IPS-20b (cell line): ENCODE data around the gene LSS.
"Not testable (repeated sequence)": the region's sequence is repeated elsewhere in the genome, so short reads cannot be mapped to it uniquely, and the experiment has no call there.

Experiments used
- H3K27ac ChIP-seq: one replicate; pipeline ENCODE4 v1.5.1; 2013; ENCODE audit warnings: low read length
- H3K27me3 ChIP-seq: 2 replicates; pipeline ENCODE4 v1.6.1; 2013; ENCODE audit warnings: mild to moderate bottlenecking, low read length, inconsistent platforms; ENCODE audit not compliant: insufficient read depth
- H3K36me3 ChIP-seq: 2 replicates; pipeline ENCODE4 v1.6.1; 2013; ENCODE audit warnings: low read depth, mild to moderate bottlenecking, inconsistent platforms, low read length, moderate library complexity; ENCODE audit not compliant: insufficient read depth
- H3K4me1 ChIP-seq: 2 replicates; pipeline ENCODE4 v1.6.1; 2013; ENCODE audit warnings: mild to moderate bottlenecking, control low read depth, inconsistent platforms, low read length, moderate library complexity; ENCODE audit not compliant: insufficient read depth
- H3K4me3 ChIP-seq: 2 replicates; pipeline ENCODE4 v1.5.1; 2013; ENCODE audit warnings: mild to moderate bottlenecking, low read length, inconsistent platforms
- H3K9ac ChIP-seq: 2 replicates; pipeline ENCODE4 v1.6.1; 2013; ENCODE audit warnings: low read depth, mild to moderate bottlenecking, inconsistent platforms, low read length, moderate library complexity
- H3K9me3 ChIP-seq: 2 replicates; pipeline ENCODE4 v1.6.1; 2013; ENCODE audit warnings: mild to moderate bottlenecking, low read depth, low read length, inconsistent platforms; ENCODE audit not compliant: insufficient read depth

The LSS gene

GRCh38 chr21:46207006-46207919, 21.3 kb downstream of the LSS start:
- H3K27me3 ChIP-seq, result no peaks in the 10 kb centered on the region
- no peaks in the 10 kb centered on the region for H3K4me1 ChIP-seq
- H3K9me3 ChIP-seq, result no peaks in the 10 kb centered on the region
- H3K4me3 ChIP-seq, result no peak overlapping the region
- peaks cover 77% of the 10 kb centered on the region for H3K36me3 ChIP-seq
- H3K27ac ChIP-seq, result no peak overlapping the region
- H3K9ac ChIP-seq, result no peak overlapping the region

- H3K36me3 ChIP-seq, result peaks cover 72% of the 10 kb centered on the region
- H3K9me3 ChIP-seq, result no peaks in the 10 kb centered on the region
- no peak overlapping the region for H3K4me3 ChIP-seq
- no peak overlapping the region for H3K27ac ChIP-seq
- H3K9ac ChIP-seq, result no peak overlapping the region
- no peaks in the 10 kb centered on the region for H3K27me3 ChIP-seq
- H3K4me1 ChIP-seq, result no peaks in the 10 kb centered on the region
These were observed 22.2 kb downstream of the LSS start for GRCh38 chr21:46206163-46207005.

- Histone ChIP-seq H3K36me3 (peaks cover 74% of the 10 kb centered on the region), H3K9ac (no peak overlapping the region)
These were observed 22.8 kb downstream of the LSS start for GRCh38 chr21:46205766-46206162.

GRCh38 chr21:46205166-46205565, 23.4 kb downstream of the LSS start:
- no peak overlapping the region for H3K9ac ChIP-seq
- H3K27me3 ChIP-seq, result no peaks in the 10 kb centered on the region
- H3K27ac ChIP-seq, result no peak overlapping the region
- H3K9me3 ChIP-seq, result no peaks in the 10 kb centered on the region
- H3K4me3 ChIP-seq, result no peak overlapping the region
- no peaks in the 10 kb centered on the region for H3K4me1 ChIP-seq
- H3K36me3 ChIP-seq, result peaks cover 80% of the 10 kb centered on the region

More at GRCh38 chr21:46205766-46206162, 22.8 kb downstream of the LSS start:
- Histone ChIP-seq H3K4me3 (no peak overlapping the region), H3K27ac (no peak overlapping the region), H3K4me1 (no peaks in the 10 kb centered on the region), H3K27me3 (no peaks in the 10 kb centered on the region), H3K9me3 (no peaks in the 10 kb centered on the region)

- H3K36me3 ChIP-seq, result peaks cover 88% of the 10 kb centered on the region
- H3K9ac ChIP-seq, result 0 out of 2 replicates have a peak overlapping the region, but pooled peaks have one; percentile 50
- no peaks in the 10 kb centered on the region for H3K4me1 ChIP-seq
- no peak overlapping the region for H3K27ac ChIP-seq
- no peak overlapping the region for H3K4me3 ChIP-seq
- H3K27me3 ChIP-seq, result no peaks in the 10 kb centered on the region
- no peaks in the 10 kb centered on the region for H3K9me3 ChIP-seq
These were observed 25.4 kb downstream of the LSS start for GRCh38 chr21:46203203-46203600.

- no peaks in the 10 kb centered on the region for H3K27me3 ChIP-seq
- no peak overlapping the region for H3K27ac ChIP-seq
- H3K36me3 ChIP-seq, result peaks cover 88% of the 10 kb centered on the region
These were observed 25.9 kb downstream of the LSS start for GRCh38 chr21:46202592-46203202.

GRCh38 chr21:46200877-46201803, 27.4 kb downstream of the LSS start:
- not testable (repeated sequence) for H3K9me3 ChIP-seq, H3K27me3 ChIP-seq, H3K4me1 ChIP-seq, H3K4me3 ChIP-seq, H3K27ac ChIP-seq, H3K9ac ChIP-seq
- peaks cover 89% of the 10 kb centered on the region for H3K36me3 ChIP-seq

More at GRCh38 chr21:46202592-46203202, 25.9 kb downstream of the LSS start:
- H3K4me1 ChIP-seq, result no peaks in the 10 kb centered on the region
- peak overlapping the region; percentile 50; the same call in 1 of the 2 replicates for H3K9ac ChIP-seq
- H3K4me3 ChIP-seq, result no peak overlapping the region
- no peaks in the 10 kb centered on the region for H3K9me3 ChIP-seq

- H3K36me3 ChIP-seq, result peaks cover 89% of the 10 kb centered on the region
- H3K9ac ChIP-seq, result no peak overlapping the region
- no peaks in the 10 kb centered on the region for H3K27me3 ChIP-seq
- H3K4me1 ChIP-seq, result no peaks in the 10 kb centered on the region
- H3K27ac ChIP-seq, result no peak overlapping the region
- no peaks in the 10 kb centered on the region for H3K9me3 ChIP-seq
- H3K4me3 ChIP-seq, result no peak overlapping the region
These were observed 28.9 kb downstream of the LSS start for GRCh38 chr21:46199436-46200373.

- H3K4me1 ChIP-seq, result no peaks in the 10 kb centered on the region
- H3K9me3 ChIP-seq, result no peaks in the 10 kb centered on the region
- H3K9ac ChIP-seq, result no peak overlapping the region
- no peak overlapping the region for H3K27ac ChIP-seq
- peaks cover 94% of the 10 kb centered on the region for H3K36me3 ChIP-seq
- no peak overlapping the region for H3K4me3 ChIP-seq
- no peaks in the 10 kb centered on the region for H3K27me3 ChIP-seq
These were observed 31.8 kb downstream of the LSS start for GRCh38 chr21:46196733-46197132.

- Histone ChIP-seq H3K36me3 (peaks cover 95% of the 10 kb centered on the region), H3K27ac (no peak overlapping the region), H3K9ac (no peak overlapping the region), H3K27me3 (no peaks in the 10 kb centered on the region), H3K4me1 (no peaks in the 10 kb centered on the region), H3K4me3 (no peak overlapping the region), H3K9me3 (no peaks in the 10 kb centered on the region)
These were observed 32.9 kb downstream of the LSS start for GRCh38 chr21:46195595-46196195.
